ENCODE results near the gene TOR1AIP2.

TOR1AIP2 gene

DNA sequence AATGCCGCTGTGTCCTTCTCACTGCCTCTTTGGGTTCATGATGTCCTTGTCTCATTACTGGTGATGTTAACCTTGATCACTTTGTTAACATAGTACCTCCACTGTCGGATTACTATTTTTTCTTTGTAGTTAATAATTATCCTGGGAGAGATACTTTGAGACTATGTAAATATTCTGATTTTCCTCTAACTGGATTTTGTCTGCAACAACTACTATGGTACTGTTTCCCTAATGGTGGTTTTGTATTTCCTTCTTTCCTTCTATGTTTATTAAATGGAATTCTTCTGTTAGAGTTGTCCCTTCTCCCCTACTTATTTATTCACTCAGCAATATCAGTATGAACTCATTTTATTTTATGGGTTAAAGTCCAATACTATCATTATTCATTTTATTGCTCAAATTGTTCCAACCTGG, 4.2 kb downstream of the TOR1AIP2 start:
- TF ChIP-seq MYC (IDR thresholded peaks at IDR 0.05; ENCODE audit: low read depth, low read length) = no peak
- TF ChIP-seq CTCF (IDR thresholded peaks at IDR 0.05; ENCODE audit: low read depth, low read length) = no peak
- TF ChIP-seq, protein P1, sequence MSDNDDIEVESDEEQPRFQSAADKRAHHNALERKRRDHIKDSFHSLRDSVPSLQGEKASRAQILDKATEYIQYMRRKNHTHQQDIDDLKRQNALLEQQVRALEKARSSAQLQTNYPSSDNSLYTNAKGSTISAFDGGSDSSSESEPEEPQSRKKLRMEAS (IDR thresholded peaks at IDR 0.05; ENCODE audit: low read depth, low read length) = no peak
- no peak for TF ChIP-seq POLR2A (IDR thresholded peaks at IDR 0.05; ENCODE audit: extremely low read depth, insufficient read length)
- DNase-seq (ENCODE audit: low read depth) = no peak
- peak overlapping the region; percentile 4 for H3K4me3 ChIP-seq (ENCODE audit: low read depth, low read length)

GRCh38 chr1:179872558-179872957, 5.0 kb downstream of the TOR1AIP2 start:
- peak overlapping the region; percentile 2 for H3K4me3 ChIP-seq (ENCODE audit: low read depth, low read length)
- peak; percentile 26 for DNase-seq (ENCODE audit: low read depth)
- TF ChIP-seq MYC (IDR thresholded peaks at IDR 0.05; ENCODE audit: low read depth, low read length) (no peak), CTCF (IDR thresholded peaks at IDR 0.05; ENCODE audit: low read depth, low read length) (no peak), POLR2A (IDR thresholded peaks at IDR 0.05; ENCODE audit: extremely low read depth, insufficient read length) (no peak)
- TF ChIP-seq, protein P1 (IDR thresholded peaks at IDR 0.05; ENCODE audit: low read depth, low read length) = no peak

GRCh38 chr1:179871940-179872339, 5.7 kb downstream of the TOR1AIP2 start:
- DNase-seq (ENCODE audit: low read depth) = no peak
- TF ChIP-seq, protein P1 (IDR thresholded peaks at IDR 0.05; ENCODE audit: low read depth, low read length) = no peak
- TF ChIP-seq POLR2A (IDR thresholded peaks at IDR 0.05; ENCODE audit: extremely low read depth, insufficient read length) (no peak), MYC (IDR thresholded peaks at IDR 0.05; ENCODE audit: low read depth, low read length) (no peak), CTCF (IDR thresholded peaks at IDR 0.05; ENCODE audit: low read depth, low read length) (no peak)
- H3K4me3 ChIP-seq (ENCODE audit: low read depth, low read length) = peak overlapping the region; percentile 2

DNA sequence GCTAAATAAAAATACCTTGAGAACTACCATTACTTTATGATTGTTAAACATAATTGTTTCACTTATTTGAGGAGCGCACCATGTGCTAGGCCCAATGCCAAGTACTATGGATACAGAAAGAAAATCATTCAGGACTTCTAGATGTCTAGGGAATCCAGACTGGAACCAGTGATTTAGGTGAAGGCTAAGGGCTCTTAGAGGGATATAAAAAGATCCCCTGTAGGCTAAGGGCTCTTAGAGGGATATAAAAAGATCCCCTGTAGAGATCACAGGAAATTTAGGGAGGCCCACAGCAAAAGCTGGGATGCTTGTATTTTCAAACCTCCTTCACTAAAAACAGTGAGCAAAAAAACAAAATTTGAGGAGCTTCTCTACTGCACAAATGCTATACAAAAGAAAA, 6.7 kb downstream of the TOR1AIP2 start:
- no peak for TF ChIP-seq CTCF (IDR thresholded peaks at IDR 0.05; ENCODE audit: low read depth, low read length)
- no peak for TF ChIP-seq POLR2A (IDR thresholded peaks at IDR 0.05; ENCODE audit: extremely low read depth, insufficient read length)
- TF ChIP-seq MYC (IDR thresholded peaks at IDR 0.05; ENCODE audit: low read depth, low read length) = no peak
- TF ChIP-seq, protein P1 (IDR thresholded peaks at IDR 0.05; ENCODE audit: low read depth, low read length) = no peak
- no peak overlapping the region for H3K4me3 ChIP-seq (ENCODE audit: low read depth, low read length)
- no peak for DNase-seq (ENCODE audit: low read depth)

DNA sequence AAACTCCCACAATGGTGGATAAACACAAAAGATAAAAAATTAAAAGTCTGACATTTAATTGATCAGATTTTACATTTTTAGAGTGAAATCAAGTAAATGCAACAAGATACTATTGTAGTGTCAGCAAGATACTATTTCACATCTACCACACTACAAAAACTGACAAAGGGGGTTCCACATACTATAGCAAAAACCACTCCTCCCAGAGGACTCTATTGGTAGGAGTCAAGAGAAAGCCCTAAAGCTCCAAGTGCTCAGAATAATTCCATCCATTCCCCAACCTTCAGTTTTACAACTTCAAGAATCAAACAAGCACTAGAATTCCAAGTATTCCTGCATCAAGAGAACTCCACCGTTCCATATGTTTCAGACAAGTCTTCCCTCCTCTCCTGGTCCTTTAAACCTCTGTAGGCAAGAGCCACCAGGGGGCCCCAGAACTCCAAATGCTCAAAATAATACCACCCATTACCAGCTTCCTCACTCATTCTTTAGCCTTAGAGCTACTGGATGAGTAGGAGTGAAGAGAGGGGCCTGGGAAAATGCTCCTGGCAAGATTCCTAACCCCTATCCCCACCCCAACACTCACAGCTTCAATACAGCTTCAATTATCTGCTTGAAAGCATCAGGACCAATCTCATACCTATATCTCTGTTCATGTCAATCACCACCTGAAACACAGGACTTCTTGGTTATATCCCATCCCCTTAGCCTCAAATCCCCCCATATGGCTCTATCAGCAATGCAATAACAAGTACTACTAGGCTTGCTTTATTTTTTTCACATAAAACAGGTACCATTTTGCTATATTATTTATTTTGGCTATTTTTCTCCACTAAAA, 9.9 kb downstream of the TOR1AIP2 start:
- DNase-seq (ENCODE audit: low read depth) = peak; percentile 57
- TF ChIP-seq CTCF (IDR thresholded peaks at IDR 0.05; ENCODE audit: low read depth, low read length) (peak; percentile 73), MYC (IDR thresholded peaks at IDR 0.05; ENCODE audit: low read depth, low read length) (no peak)

More for the DNA sequence above, 9.9 kb downstream of the TOR1AIP2 start:
- H3K4me3 ChIP-seq (ENCODE audit: low read depth, low read length) = no peak overlapping the region
